KOPT-K1 (cell line): ENCODE measurements around the gene P2RX6.

ENCODE experiments used
- H3K27ac ChIP-seq: fragments of 200-600 bp; sonication (generic); 2 replicates; pipeline ENCODE4 v1.5.1; 2016; ENCODE audit warnings: antibody characterized with exemption, mild to moderate bottlenecking, low read depth, low read length; ENCODE audit not compliant: poor library complexity, severe bottlenecking
- H3K36me3 ChIP-seq: fragments of 200-600 bp; sonication (generic); 2 replicates; pipeline ENCODE4 v1.5.1; 2017; ENCODE audit warnings: antibody characterized with exemption, mild to moderate bottlenecking, low read length, moderate library complexity; ENCODE audit not compliant: insufficient read depth
- H3K9me3 ChIP-seq: fragments of 200-600 bp; sonication (generic); 2 replicates; pipeline ENCODE4 v1.5.1; 2017; ENCODE audit warnings: antibody characterized with exemption, low read length, mild to moderate bottlenecking; ENCODE audit not compliant: insufficient read depth, poor library complexity, severe bottlenecking

P2RX6 gene

GRCh38 chr22:21074102-21074715, 59.2 kb downstream of the P2RX6 start:
- H3K36me3 ChIP-seq: no peaks in the 10 kb centered on the region
- no peaks in the 10 kb centered on the region for H3K9me3 ChIP-seq
- no peak overlapping the region for H3K27ac ChIP-seq

DNA sequence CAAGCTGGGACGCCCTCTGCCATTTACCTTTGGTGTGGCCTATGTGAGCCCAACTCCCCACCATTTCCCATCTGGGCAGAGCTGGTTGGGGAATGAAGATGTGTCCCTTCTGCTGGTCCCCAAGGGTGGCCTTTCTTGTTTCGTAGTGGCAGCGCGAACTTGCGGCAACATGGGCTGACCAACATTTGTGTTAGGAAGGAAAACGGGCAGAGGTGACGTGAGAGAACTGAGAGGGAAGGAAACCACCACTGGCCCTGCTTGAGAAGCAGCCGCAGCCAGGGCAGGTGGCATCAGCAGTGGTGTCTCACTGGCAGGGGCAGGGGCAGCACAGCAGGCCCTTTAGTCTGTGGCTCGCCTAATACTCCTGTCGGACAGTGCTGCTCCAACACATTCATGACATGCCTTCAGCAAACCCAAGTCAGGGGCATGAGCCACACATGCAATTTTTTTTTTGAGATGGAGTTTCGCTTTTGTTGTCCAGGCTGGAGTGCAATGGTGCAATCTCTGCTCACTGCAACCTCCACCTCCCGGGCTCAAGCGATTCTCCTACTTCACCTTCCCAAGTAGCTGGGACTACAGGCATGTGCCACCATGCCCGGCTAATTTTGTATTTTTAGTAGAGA, 60.7 kb downstream of the P2RX6 start:
- Histone ChIP-seq H3K27ac (no peak overlapping the region), H3K36me3 (no peaks in the 10 kb centered on the region), H3K9me3 (no peaks in the 10 kb centered on the region)

- no peak overlapping the region for H3K27ac ChIP-seq
- H3K36me3 ChIP-seq: no peaks in the 10 kb centered on the region
- H3K9me3 ChIP-seq: no peaks in the 10 kb centered on the region
Measured at GRCh38 chr22:21076912-21077625, 62.1 kb downstream of the P2RX6 start.
